ENCODE data around the gene CMKLR1. TPM values are rescaled to one million over a fixed set of nuclear protein-coding genes. Genes with fewer than 3 reads are reported as not detected.

CMKLR1 gene
- total and polyA plus RNA-seq, 9 of the 15 experiments (the other 6 are each of a cell fraction or from before 2014, with no cell fraction given): 0.11 to 1.4 (median 0.20) TPM

GRCh38 chr12:108328420-108328819 lies 10.7 kb downstream of the CMKLR1 start:
- Histone ChIP-seq H3K4me1 (replicated peaks in 1 of 2; ENCODE audit: control insufficient read depth in 2 of 2, insufficient read depth in 2 of 2, low read length in 2 of 2) (peaks cover 7 to 8% of the 10 kb centered on the region in 2 experiments; a peak in 4 of 5 replicates), H3K4me2 (ENCODE audit: insufficient read depth, low read length) (no peak overlapping the region), H3K4me3 (no peak overlapping the region), H3K79me2 (ENCODE audit: control insufficient read depth, insufficient read depth, low read length) (no peaks in the 10 kb centered on the region), H3K27me3 (ENCODE audit: control insufficient read depth in 2 of 2, insufficient read depth in 2 of 2, low read length in 2 of 2) (peaks cover 0 to 3% of the 10 kb centered on the region in 2 experiments; a peak in 1 of 5 replicates), H4K20me1 (replicated peaks; ENCODE audit: control insufficient read depth, insufficient read depth, low read length) (no peaks in the 10 kb centered on the region), H3K36me3 (ENCODE audit: control insufficient read depth, insufficient read depth, low read length) (no peaks in the 10 kb centered on the region), H3K27ac (ENCODE audit: extremely low read depth, low read depth, low read length) (no peak overlapping the region), H3K9ac (ENCODE audit: insufficient read depth in 1 of 2, low read depth in 2 of 2, low read length in 2 of 2) (no peak overlapping the region), H2AFZ (ENCODE audit: low read depth, low read length) (no peak overlapping the region), H3K9me3 (replicated peaks; ENCODE audit: control insufficient read depth, insufficient read depth, low read depth, low read length) (no peaks in the 10 kb centered on the region), H3K9me1 (ENCODE audit: control insufficient read depth, insufficient read depth, low read length) (no peaks in the 10 kb centered on the region)
- intact Hi-C loops (cut with micrococcal nuclease): no loop called here
- no peak for TF ChIP-seq ZBTB11 (CRISPR knock-in tag; IDR thresholded peaks at IDR 0.05)
- no peak for TF ChIP-seq CHD1 (IDR thresholded peaks at IDR 0.05; ENCODE audit: low read length)
- TF ChIP-seq EGR1 (conservative IDR thresholded peaks at IDR 0.05): no peak
- TF ChIP-seq, protein P1, sequence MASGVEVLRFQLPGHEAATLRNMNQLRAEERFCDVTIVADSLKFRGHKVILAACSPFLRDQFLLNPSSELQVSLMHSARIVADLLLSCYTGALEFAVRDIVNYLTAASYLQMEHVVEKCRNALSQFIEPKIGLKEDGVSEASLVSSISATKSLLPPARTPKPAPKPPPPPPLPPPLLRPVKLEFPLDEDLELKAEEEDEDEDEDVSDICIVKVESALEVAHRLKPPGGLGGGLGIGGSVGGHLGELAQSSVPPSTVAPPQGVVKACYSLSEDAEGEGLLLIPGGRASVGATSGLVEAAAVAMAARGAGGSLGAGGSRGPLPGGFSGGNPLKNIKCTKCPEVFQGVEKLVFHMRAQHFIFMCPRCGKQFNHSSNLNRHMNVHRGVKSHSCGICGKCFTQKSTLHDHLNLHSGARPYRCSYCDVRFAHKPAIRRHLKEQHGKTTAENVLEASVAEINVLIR (CRISPR knock-in tag; IDR thresholded peaks at IDR 0.05): no peak
- DNase-seq (ENCODE audit: extremely low read depth in 1 of 4, low spot score in 3 of 4) (no peak), FAIRE-seq (no peak), ATAC-seq (no peak)
- POLR2A ChIA-PET: no interaction called here
- CTCF ChIA-PET (ENCODE audit: low intra/inter-chr PET ratio): no interaction called here
- in situ Hi-C loops (cut with MboI): no loop called here
- 41% methylated on average over 7 of the region's 7 CpGs for WGBS (ENCODE audit: insufficient coverage, low coverage, missing lambda C conversion rate)
- no TSS peak for BruUV-seq (replicated peaks)

Data from K562 (cell line).